SH-SY5Y (cell line): ENCODE measurements around the gene COL6A1.

ENCODE experiments used
- GATA2 ChIP-seq: IDR thresholded peaks from 2 replicates; pipeline ENCODE4 v1.6.1; 2011; ENCODE audit warnings: mild to moderate bottlenecking, low read depth, low read length
- GATA3 ChIP-seq: IDR thresholded peaks from 2 replicates; pipeline ENCODE4 v1.6.1; 2011; ENCODE audit warnings: low read depth, mild to moderate bottlenecking, low read length, moderate library complexity

COL6A1 gene

GRCh38 chr21:46000731-46001641, 19.4 kb downstream of the COL6A1 start:
- no peak for TF ChIP-seq GATA2
- no peak for TF ChIP-seq GATA3

- no peak for TF ChIP-seq GATA3
- TF ChIP-seq GATA2: no peak
Observed at GRCh38 chr21:46001821-46002681, 20.5 kb downstream of the COL6A1 start.

GRCh38 chr21:46002841-46003574, 21.4 kb downstream of the COL6A1 start:
- TF ChIP-seq GATA2 (no peak), GATA3 (no peak)

- TF ChIP-seq GATA2 (no peak), GATA3 (no peak)
Observed at GRCh38 chr21:46003575-46004007, 22.0 kb downstream of the COL6A1 start.

- TF ChIP-seq GATA2: no peak
- no peak for TF ChIP-seq GATA3
Observed at GRCh38 chr21:46004168-46004861, 22.7 kb downstream of the COL6A1 start.

- TF ChIP-seq GATA3 (no peak), GATA2 (no peak)
Observed at GRCh38 chr21:46005081-46005480, 23.5 kb downstream of the COL6A1 start.

GRCh38 chr21:46005481-46005881, 23.9 kb downstream of the COL6A1 start:
- no peak for TF ChIP-seq GATA3
- TF ChIP-seq GATA2: no peak

GRCh38 chr21:46006547-46007491, 25.2 kb downstream of the COL6A1 start:
- TF ChIP-seq GATA3 (no peak), GATA2 (no peak)

- TF ChIP-seq GATA2: no peak
- TF ChIP-seq GATA3: no peak
Observed at GRCh38 chr21:46007492-46007868, 25.9 kb downstream of the COL6A1 start.

GRCh38 chr21:46008893-46009621, 27.5 kb downstream of the COL6A1 start:
- TF ChIP-seq GATA3 (no peak), GATA2 (no peak)

- TF ChIP-seq GATA3 (no peak), GATA2 (no peak)
Observed at GRCh38 chr21:46009951-46010705, 28.6 kb downstream of the COL6A1 start.
